OCI-LY3 (cell line): ENCODE results near the gene KLF15.

Source experiments
- H2AFZ ChIP-seq: fragments of 200-600, 300-600 bp; shearing (Covaris generic); 2 replicates; pipeline ENCODE4 v1.6.0; 2014; ENCODE audit warnings: antibody characterized with exemption, low read depth, low read length
- H3K27ac ChIP-seq: fragments of 200-600, 300-600 bp; sonication (generic); 2 replicates; pipeline ENCODE4 v1.5.1; 2014; ENCODE audit warnings: mild to moderate bottlenecking, low read length, moderate library complexity, mixed read lengths
- H3K27me3 ChIP-seq: fragments of 200-600, 300-600 bp; sonication (generic); 2 replicates; pipeline ENCODE4 v1.6.1; 2014; ENCODE audit warnings: low read depth, low read length, mixed read lengths
- H3K36me3 ChIP-seq: fragments of 200-600, 300-600 bp; sonication (generic); replicated peaks from 2 replicates; pipeline ENCODE3; 2014; ENCODE audit warnings: low read depth, low read length, mixed read lengths
- H3K4me1 ChIP-seq: fragments of 300-600, 200-600 bp; sonication (generic); 2 replicates; pipeline ENCODE4 v1.6.1; 2014; ENCODE audit warnings: low read length, mixed read lengths
- H3K4me2 ChIP-seq: fragments of 200-600, 300-600 bp; sonication (generic); 2 replicates; pipeline ENCODE4 v1.6.1; 2014; ENCODE audit warnings: low read length, mixed read lengths
- H3K4me3 ChIP-seq: fragments of 300-600, 200-600 bp; sonication (generic); 2 replicates; pipeline ENCODE4 v1.5.1; 2014; ENCODE audit warnings: antibody characterized with exemption, mild to moderate bottlenecking, low read length, moderate library complexity
- H3K79me2 ChIP-seq: fragments of 300-600, 200-600 bp; shearing (Covaris generic); 2 replicates; pipeline ENCODE4 v1.6.1; 2014; ENCODE audit warnings: mild to moderate bottlenecking, low read length, mixed read lengths
- H3K9ac ChIP-seq: fragments of 300-600, 200-600 bp; shearing (Covaris generic); 2 replicates; pipeline ENCODE4 v1.6.0; 2014; ENCODE audit warnings: mild to moderate bottlenecking, low read length, moderate library complexity
- H3K9me3 ChIP-seq: fragments of 200-600, 300-600 bp; shearing (Covaris generic); 2 replicates; pipeline ENCODE4 v1.6.1; 2014; ENCODE audit warnings: low read length, mixed read lengths; ENCODE audit not compliant: insufficient read depth
- H4K20me1 ChIP-seq: fragments of 200-600, 300-600 bp; sonication (generic); 2 replicates; pipeline ENCODE4 v1.6.1; 2016; ENCODE audit warnings: low read length, mixed read lengths; ENCODE audit not compliant: insufficient read depth
- EZH2phosphoT487 ChIP-seq: fragments of 200-600 bp; shearing (Covaris generic); IDR thresholded peaks from 2 replicates; pipeline ENCODE4 v1.6.1; 2018; ENCODE audit warnings: antibody characterized with exemption, mixed run types, low read depth
- TF ChIP-seq, protein P1 (sequence below): fragments of 200-600, 300-600 bp; sonication (generic); IDR thresholded peaks from 2 replicates; pipeline ENCODE4 v1.5.1; 2014; ENCODE audit warnings: antibody characterized with exemption, low read length, low read depth

KLF15 gene

DNA sequence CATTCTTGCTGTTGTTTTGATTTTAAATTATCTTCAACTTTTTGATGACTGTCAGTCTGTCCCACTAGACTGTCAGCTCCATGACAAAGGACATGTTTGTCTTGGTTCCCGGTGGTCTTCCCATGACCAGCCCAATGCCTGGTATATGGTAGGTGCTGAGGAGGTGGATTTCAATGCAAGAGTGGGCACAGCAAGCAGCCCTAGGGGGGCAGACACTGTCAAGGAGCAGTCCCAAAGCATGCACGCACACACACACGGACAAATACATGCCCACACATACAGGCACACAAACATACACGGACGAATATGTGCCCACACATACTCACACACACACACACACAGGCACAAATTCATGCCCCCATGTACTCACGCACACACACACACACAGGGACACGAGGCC is 12.0 kb downstream of the KLF15 start:
- no peak overlapping the region for H3K9ac ChIP-seq
- no peaks in the 10 kb centered on the region for H3K27me3 ChIP-seq
- H3K79me2 ChIP-seq, result no peaks in the 10 kb centered on the region
- H4K20me1 ChIP-seq, result no peaks in the 10 kb centered on the region
- no peak overlapping the region for H3K27ac ChIP-seq
- no peak overlapping the region for H2AFZ ChIP-seq
- H3K4me3 ChIP-seq, result no peak overlapping the region
- no peak overlapping the region for H3K4me2 ChIP-seq
- TF ChIP-seq, protein P1, sequence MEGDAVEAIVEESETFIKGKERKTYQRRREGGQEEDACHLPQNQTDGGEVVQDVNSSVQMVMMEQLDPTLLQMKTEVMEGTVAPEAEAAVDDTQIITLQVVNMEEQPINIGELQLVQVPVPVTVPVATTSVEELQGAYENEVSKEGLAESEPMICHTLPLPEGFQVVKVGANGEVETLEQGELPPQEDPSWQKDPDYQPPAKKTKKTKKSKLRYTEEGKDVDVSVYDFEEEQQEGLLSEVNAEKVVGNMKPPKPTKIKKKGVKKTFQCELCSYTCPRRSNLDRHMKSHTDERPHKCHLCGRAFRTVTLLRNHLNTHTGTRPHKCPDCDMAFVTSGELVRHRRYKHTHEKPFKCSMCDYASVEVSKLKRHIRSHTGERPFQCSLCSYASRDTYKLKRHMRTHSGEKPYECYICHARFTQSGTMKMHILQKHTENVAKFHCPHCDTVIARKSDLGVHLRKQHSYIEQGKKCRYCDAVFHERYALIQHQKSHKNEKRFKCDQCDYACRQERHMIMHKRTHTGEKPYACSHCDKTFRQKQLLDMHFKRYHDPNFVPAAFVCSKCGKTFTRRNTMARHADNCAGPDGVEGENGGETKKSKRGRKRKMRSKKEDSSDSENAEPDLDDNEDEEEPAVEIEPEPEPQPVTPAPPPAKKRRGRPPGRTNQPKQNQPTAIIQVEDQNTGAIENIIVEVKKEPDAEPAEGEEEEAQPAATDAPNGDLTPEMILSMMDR, result no peak
- no peak for TF ChIP-seq EZH2phosphoT487
- H3K36me3 ChIP-seq, result no peaks in the 10 kb centered on the region
- no peaks in the 10 kb centered on the region for H3K4me1 ChIP-seq
- H3K9me3 ChIP-seq, result no peaks in the 10 kb centered on the region

- no peaks in the 10 kb centered on the region for H3K36me3 ChIP-seq
- H3K27ac ChIP-seq, result no peak overlapping the region
- H3K27me3 ChIP-seq, result no peaks in the 10 kb centered on the region
- no peak overlapping the region for H2AFZ ChIP-seq
- H3K4me3 ChIP-seq, result no peak overlapping the region
- H4K20me1 ChIP-seq, result no peaks in the 10 kb centered on the region
- H3K4me1 ChIP-seq, result no peaks in the 10 kb centered on the region
- no peak overlapping the region for H3K9ac ChIP-seq
- H3K9me3 ChIP-seq, result no peaks in the 10 kb centered on the region
- H3K79me2 ChIP-seq, result no peaks in the 10 kb centered on the region
- TF ChIP-seq EZH2phosphoT487, result no peak
- H3K4me2 ChIP-seq, result no peak overlapping the region
Observed at GRCh38 chr3:126344380-126345041, 12.7 kb downstream of the KLF15 start.

GRCh38 chr3:126343649-126344035 is 13.6 kb downstream of the KLF15 start:
- no peaks in the 10 kb centered on the region for H4K20me1 ChIP-seq
- H3K9me3 ChIP-seq, result no peaks in the 10 kb centered on the region
- H3K27me3 ChIP-seq, result no peaks in the 10 kb centered on the region
- H3K4me3 ChIP-seq, result no peak overlapping the region
- no peaks in the 10 kb centered on the region for H3K4me1 ChIP-seq
- no peak overlapping the region for H2AFZ ChIP-seq
- TF ChIP-seq, protein P1, result no peak
- no peak for TF ChIP-seq EZH2phosphoT487
- no peak overlapping the region for H3K27ac ChIP-seq
- no peak overlapping the region for H3K4me2 ChIP-seq
- H3K79me2 ChIP-seq, result no peaks in the 10 kb centered on the region
- H3K9ac ChIP-seq, result no peak overlapping the region
- H3K36me3 ChIP-seq, result no peaks in the 10 kb centered on the region

- Histone ChIP-seq H3K27me3 (0 out of 2 replicates have a peak, but pooled peaks cover 3% of the 10 kb centered on the region), H3K9ac (no peak overlapping the region), H3K9me3 (no peaks in the 10 kb centered on the region), H2AFZ (no peak overlapping the region), H3K4me1 (no peaks in the 10 kb centered on the region), H4K20me1 (no peaks in the 10 kb centered on the region), H3K4me3 (no peak overlapping the region), H3K27ac (no peak overlapping the region), H3K36me3 (no peaks in the 10 kb centered on the region), H3K79me2 (no peaks in the 10 kb centered on the region), H3K4me2 (no peak overlapping the region)
- TF ChIP-seq EZH2phosphoT487, result no peak
- TF ChIP-seq, protein P1, result no peak
Observed at GRCh38 chr3:126342991-126343648, 14.1 kb downstream of the KLF15 start.
